ENCODE measurements around the gene MAGI2. TPM values are rescaled to one million over a fixed set of nuclear protein-coding genes. Genes with fewer than 3 reads are reported as not detected.
"Not testable (repeated sequence)": the region's sequence is repeated elsewhere in the genome, so short reads cannot be mapped to it uniquely, and the experiment has no call there.

The MAGI2 gene
- total RNA-seq, 1 donor from 2014 or later = 64.2 TPM

GRCh38 chr7:78248867-78249266, 1204.6 kb downstream of the MAGI2 start:
- no peaks in the 10 kb centered on the region for H3K4me1 Mint-ChIP-seq (ENCODE audit: low read depth, unreplicated experiment)
- H3K9me3 Mint-ChIP-seq (ENCODE audit: unreplicated experiment) = peaks cover 5% of the 10 kb centered on the region
- no peaks in the 10 kb centered on the region for H3K27me3 Mint-ChIP-seq (ENCODE audit: unreplicated experiment)
- no peak for TF ChIP-seq CTCF (IDR thresholded peaks at IDR 0.05; ENCODE audit: partially characterized antibody, unreplicated experiment)
- H3K27ac Mint-ChIP-seq (ENCODE audit: unreplicated experiment) = no peak overlapping the region
- H3K4me3 Mint-ChIP-seq (ENCODE audit: unreplicated experiment) = no peak overlapping the region
- no peak for DNase-seq
- H3K36me3 Mint-ChIP-seq (ENCODE audit: unreplicated experiment) = peaks cover 21% of the 10 kb centered on the region

- H3K27ac Mint-ChIP-seq (ENCODE audit: unreplicated experiment) = no peak overlapping the region
- no peaks in the 10 kb centered on the region for H3K4me1 Mint-ChIP-seq (ENCODE audit: low read depth, unreplicated experiment)
- H3K4me3 Mint-ChIP-seq (ENCODE audit: unreplicated experiment) = no peak overlapping the region
Observed at GRCh38 chr7:78247910-78248689, 1205.4 kb downstream of the MAGI2 start.

GRCh38 chr7:78240179-78240578, 1213.3 kb downstream of the MAGI2 start:
- H3K4me1 Mint-ChIP-seq (ENCODE audit: low read depth, unreplicated experiment); H3K4me3 Mint-ChIP-seq (ENCODE audit: unreplicated experiment); DNase-seq; H3K9me3 Mint-ChIP-seq (ENCODE audit: unreplicated experiment); H3K27ac Mint-ChIP-seq (ENCODE audit: unreplicated experiment); H3K27me3 Mint-ChIP-seq (ENCODE audit: unreplicated experiment): not testable (repeated sequence)
- H3K36me3 Mint-ChIP-seq (ENCODE audit: unreplicated experiment) = peaks cover 13% of the 10 kb centered on the region

More at GRCh38 chr7:78247910-78248689, 1205.4 kb downstream of the MAGI2 start:
- DNase-seq = no peak
- no peak for TF ChIP-seq CTCF (IDR thresholded peaks at IDR 0.05; ENCODE audit: partially characterized antibody, unreplicated experiment)
- peaks cover 21% of the 10 kb centered on the region for H3K36me3 Mint-ChIP-seq (ENCODE audit: unreplicated experiment)
- H3K9me3 Mint-ChIP-seq (ENCODE audit: unreplicated experiment) = peaks cover 5% of the 10 kb centered on the region
- no peaks in the 10 kb centered on the region for H3K27me3 Mint-ChIP-seq (ENCODE audit: unreplicated experiment)

- Mint-ChIP-seq H3K36me3 (ENCODE audit: unreplicated experiment) (peaks cover 5% of the 10 kb centered on the region), H3K4me3 (ENCODE audit: unreplicated experiment) (no peak overlapping the region), H3K27me3 (ENCODE audit: unreplicated experiment) (no peaks in the 10 kb centered on the region), H3K9me3 (ENCODE audit: unreplicated experiment) (no peaks in the 10 kb centered on the region), H3K4me1 (ENCODE audit: low read depth, unreplicated experiment) (no peaks in the 10 kb centered on the region), H3K27ac (ENCODE audit: unreplicated experiment) (no peak overlapping the region)
- no peak for DNase-seq
- TF ChIP-seq CTCF (IDR thresholded peaks at IDR 0.05; ENCODE audit: partially characterized antibody, unreplicated experiment) = no peak
Observed at GRCh38 chr7:78234634-78235033, 1218.8 kb downstream of the MAGI2 start.

GRCh38 chr7:78232806-78233205, 1220.7 kb downstream of the MAGI2 start:
- Mint-ChIP-seq H3K36me3 (ENCODE audit: unreplicated experiment) (peaks cover 5% of the 10 kb centered on the region), H3K4me1 (ENCODE audit: low read depth, unreplicated experiment) (no peaks in the 10 kb centered on the region), H3K27ac (ENCODE audit: unreplicated experiment) (no peak overlapping the region), H3K9me3 (ENCODE audit: unreplicated experiment) (no peaks in the 10 kb centered on the region), H3K27me3 (ENCODE audit: unreplicated experiment) (no peaks in the 10 kb centered on the region), H3K4me3 (ENCODE audit: unreplicated experiment) (no peak overlapping the region)
- TF ChIP-seq CTCF (IDR thresholded peaks at IDR 0.05; ENCODE audit: partially characterized antibody, unreplicated experiment) = no peak
- DNase-seq = no peak

Data from glutamatergic neuron (in vitro differentiated cells).